HepG2 (cell line): ENCODE measurements around the gene LRBA. TPM values are rescaled to one million over a fixed set of nuclear protein-coding genes. Genes with fewer than 3 reads are reported as not detected.

Experiments used
- ATAC-seq: fragments of 200-7000 bp; cut with Tn5 transposase; 3 replicates; pipeline ENCODE4 v1.9.1; 2020; ENCODE audit warnings: mild to moderate bottlenecking, moderate library complexity
- BruUV-seq: library from RNA; stranded (reverse); fragments of 400-500 nt; replicated peaks from 2 replicates; lab custom pipeline; 2021; lab: Mats Ljungman, UMichigan
- CTCF ChIA-PET: fragments of 300-600 bp; formaldehyde crosslinking; extraction: SDS; loops from one replicate; lab custom pipeline; 2021; ENCODE audit warnings: low total read pairs, inconsistent platforms, low intra/inter-chr PET ratio; lab: Yijun Ruan, JAX
- POLR2A ChIA-PET: fragments of 350-600 bp; sonication (Branson Sonifier 250); formaldehyde crosslinking; loops from one replicate; lab custom pipeline; 2020; ENCODE audit warnings: antibody characterized with exemption, inconsistent platforms; lab: Yijun Ruan, JAX
- DNase-seq: peaks from one replicate; pipeline ENCODE4 v3.0.0-alpha.2; 2015; ENCODE audit warnings: low spot score
- FAIRE-seq: peaks from 3 replicates; lab custom pipeline; 2011; peaks lifted over from hg19 to GRCh38; lab: Jason Lieb, UNC
- H2AFZ ChIP-seq: one replicate; pipeline ENCODE4 v1.6.1; 2011; ENCODE audit warnings: low read length, inconsistent platforms
- H3K27ac ChIP-seq: fragments of 300-600 bp; 3 replicates; pipeline ENCODE4 v1.8.0; 2011; ENCODE audit warnings: mixed run types, mild to moderate bottlenecking, mixed read lengths, low read length, inconsistent platforms; ENCODE audit not compliant: insufficient read depth; ENCODE audit errors: extremely low read length
- H3K27me3 ChIP-seq, 2 experiments: fragments of 200-600 bp in 1 of 2; 2 replicates in 1 of 2; 3 replicates in 1 of 2; pipeline versions ENCODE4 v1.6.0 to v1.8.0; 2011; ENCODE audit warnings: low read length in 2 of 2, mild to moderate bottlenecking in 2 of 2, moderate library complexity in 2 of 2, inconsistent platforms in 1 of 2; ENCODE audit not compliant: insufficient read depth in 2 of 2, control insufficient read depth in 1 of 2
- H3K36me3 ChIP-seq, 2 experiments: fragments of 200-600 bp in 1 of 2; replicated peaks in 1 of 2; 2 replicates in 1 of 2; 3 replicates in 1 of 2; pipeline versions ENCODE4 v1.5.1 to v1.8.0; 2011; ENCODE audit warnings: low read length in 2 of 2, inconsistent platforms in 1 of 2; ENCODE audit not compliant: insufficient read depth in 2 of 2, control insufficient read depth in 1 of 2
- H3K4me1 ChIP-seq: 2 replicates; pipeline ENCODE4 v1.5.1; 2012; ENCODE audit warnings: low read length, inconsistent platforms; ENCODE audit not compliant: insufficient read depth
- H3K4me2 ChIP-seq: 2 replicates; pipeline ENCODE4 v1.6.0; 2011; ENCODE audit warnings: low read depth, low read length, inconsistent platforms
- H3K4me3 ChIP-seq, 3 experiments: fragments of 200-600 bp in 1 of 3; sonication (generic), shearing (Covaris generic) in 1 of 3; replicated peaks in 1 of 3; 2 replicates each; pipeline ENCODE4 v1.5.1; 2011 to 2016; ENCODE audit warnings: low read length in 3 of 3, inconsistent platforms in 2 of 3, low read depth in 2 of 3, mild to moderate bottlenecking in 2 of 3, control low read depth in 1 of 3, mixed read lengths in 1 of 3; ENCODE audit not compliant: insufficient read depth in 1 of 3
- H3K79me2 ChIP-seq: one replicate; pipeline ENCODE4 v1.6.1; 2011; ENCODE audit warnings: low read length, inconsistent platforms; ENCODE audit not compliant: insufficient read depth
- H3K9ac ChIP-seq: 2 replicates; pipeline ENCODE4 v1.6.0; 2011; ENCODE audit warnings: mild to moderate bottlenecking, low read depth, low read length, inconsistent platforms; ENCODE audit not compliant: insufficient read depth
- H3K9me3 ChIP-seq: 2 replicates; pipeline ENCODE4 v1.5.1; 2012; ENCODE audit warnings: mild to moderate bottlenecking, low read length
- H4K20me1 ChIP-seq: 2 replicates; pipeline ENCODE4 v1.6.0; 2011; ENCODE audit warnings: inconsistent platforms, mild to moderate bottlenecking, low read length, moderate library complexity; ENCODE audit not compliant: insufficient read depth
- BCL6 ChIP-seq: IDR thresholded peaks from 2 replicates; pipeline ENCODE4 v1.6.1; 2016; ENCODE audit warnings: missing genetic modification reagents, missing compliant biosample characterization
- CENPT ChIP-seq: sonication (generic); formaldehyde crosslinking; IDR thresholded peaks from 2 replicates; pipeline ENCODE4 v1.8.0; 2022; ENCODE audit warnings: low read depth, mild to moderate bottlenecking, moderate library complexity, missing genetic modification reagents
- CREM ChIP-seq, 2 experiments: sonication (generic) in 1 of 2; formaldehyde crosslinking in 1 of 2; IDR thresholded peaks; 2 replicates each; pipeline versions ENCODE4 v1.4.0 to v1.6.1; 2016 to 2020; ENCODE audit warnings: antibody characterized with exemption in 1 of 2, mild to moderate bottlenecking in 1 of 2, missing genetic modification reagents in 1 of 2
- EHMT2 ChIP-seq: fragments of 200-600 bp; sonication (generic); IDR thresholded peaks from 2 replicates; pipeline ENCODE4 v1.7.0; 2017; ENCODE audit warnings: antibody characterized with exemption, low read depth, low read length, borderline replicate concordance
- GLI4 ChIP-seq: sonication (generic); formaldehyde crosslinking; IDR thresholded peaks from 2 replicates; pipeline ENCODE4 v1.5.1; 2020; ENCODE audit warnings: missing genetic modification reagents, mild to moderate bottlenecking, moderate library complexity, borderline replicate concordance
- HIVEP1 ChIP-seq: sonication (generic); formaldehyde crosslinking; IDR thresholded peaks from 2 replicates; pipeline ENCODE4 v1.4.0; 2020; ENCODE audit warnings: mild to moderate bottlenecking, missing genetic modification reagents
- HNF4G ChIP-seq, 2 experiments: sonication (generic) in 1 of 2; formaldehyde crosslinking in 1 of 2; IDR thresholded peaks; 2 replicates each; pipeline versions ENCODE4 v1.4.0 to v1.6.1; 2011 to 2020; ENCODE audit warnings: borderline replicate concordance in 2 of 2, low read depth in 2 of 2, mild to moderate bottlenecking in 2 of 2, low read length in 1 of 2, missing genetic modification reagents in 1 of 2, moderate library complexity in 1 of 2
- HOXD1 ChIP-seq: sonication (generic); formaldehyde crosslinking; IDR thresholded peaks from 2 replicates; pipeline ENCODE4 v1.5.0; 2020; ENCODE audit warnings: missing genetic modification reagents
- KAT7 ChIP-seq: IDR thresholded peaks from 2 replicates; pipeline ENCODE4 v1.6.1; 2018; ENCODE audit warnings: borderline replicate concordance, missing compliant biosample characterization
- KDM4B ChIP-seq: sonication (generic); formaldehyde crosslinking; IDR thresholded peaks from 2 replicates; pipeline ENCODE4 v1.4.0; 2020; ENCODE audit warnings: missing genetic modification reagents
- MNT ChIP-seq: fragments of 450-650 bp; IDR thresholded peaks from 2 replicates; pipeline ENCODE4 v1.6.1; 2016
- PLSCR1 ChIP-seq: sonication (generic); formaldehyde crosslinking; IDR thresholded peaks from 2 replicates; pipeline ENCODE4 v1.5.0; 2020; ENCODE audit warnings: missing genetic modification reagents, mild to moderate bottlenecking, borderline replicate concordance
- POGZ ChIP-seq: sonication (generic); formaldehyde crosslinking; IDR thresholded peaks from 2 replicates; pipeline ENCODE4 v1.4.0; 2020; ENCODE audit warnings: mild to moderate bottlenecking, missing genetic modification reagents
- TCF12 ChIP-seq, 2 experiments: fragments of 450-650 bp in 1 of 2; sonication (generic) in 1 of 2; formaldehyde crosslinking in 1 of 2; IDR thresholded peaks; 2 replicates each; pipeline versions ENCODE4 v1.6.1 to v1.8.0; 2017 to 2022; ENCODE audit warnings: antibody characterized with exemption in 1 of 2, mild to moderate bottlenecking in 1 of 2, missing genetic modification reagents in 1 of 2, moderate library complexity in 1 of 2
- TFAP4 ChIP-seq: sonication (generic); IDR thresholded peaks from 2 replicates; pipeline ENCODE4 v1.6.1; 2016; ENCODE audit warnings: low read depth, borderline replicate concordance
- ZBTB34 ChIP-seq: sonication (generic); formaldehyde crosslinking; IDR thresholded peaks from 2 replicates; pipeline ENCODE4 v1.8.0; 2022; ENCODE audit warnings: mild to moderate bottlenecking, missing genetic modification reagents
- ZNF264 ChIP-seq: sonication (generic); formaldehyde crosslinking; IDR thresholded peaks from 2 replicates; pipeline ENCODE4 v1.4.0; 2020; ENCODE audit warnings: missing genetic modification reagents
- WGBS: methylation state at CpG from one replicate; pipeline ENCODE4 v1.1.6; 2017; ENCODE audit warnings: low lambda C conversion rate; 5-methylcytosine and 5-hydroxymethylcytosine counted together
- in situ Hi-C: cut with HindIII; loops from 2 replicates; pipeline ENCODE4 v1.10.0; 2017; ENCODE audit warnings: low pct_unique_long_range_greater_than_20kb; ENCODE audit not compliant: extremely low pct_ligation_motif_present
- intact Hi-C: fragments of 100-400 bp; cut with micrococcal nuclease; formaldehyde crosslinking; loops from one replicate; pipeline ENCODE4 v1.10.0; 2022; ENCODE audit not compliant: unreplicated experiment
- polyA plus RNA-seq, 8 experiments: library from polyadenylated mRNA; depleted of rRNA in 3 of 8; stranded (reverse) in 7 of 8; unstranded in 1 of 8; fragments of >200 nt; fragmentation: Illumina TruSeq in 4 of 8; extraction: Trizol in 4 of 8; gene quantifications; 2 replicates each; pipeline versions ENCODE4 v1.2.1 to v1.2.3, GENCODE V29; 2011 to 2016; ENCODE audit warnings: low read depth in 4 of 8, missing spikeins in 1 of 8, mixed read lengths in 1 of 8; ENCODE audit not compliant: insufficient read depth in 1 of 8
- total RNA-seq, 5 experiments: library from RNA; depleted of rRNA; stranded (reverse); fragments of >200 nt; fragmentation: Illumina TruSeq; extraction: Trizol; gene quantifications; 2 replicates each; pipeline ENCODE4 v1.2.3, GENCODE V29; 2016; ENCODE audit warnings: low read depth in 1 of 5

The LRBA gene
- total and polyA plus RNA-seq, 2 of the 13 experiments (the other 11 are each of a cell fraction or from before 2014, with no cell fraction given): 21.0 to 37.2 TPM

GRCh38 chr4:150256841-150257730 lies 758.0 kb downstream of the LRBA start:
- Histone ChIP-seq H3K9ac (peak overlapping the region; percentile 33), H3K36me3 (no peaks in the 10 kb centered on the region), H3K9me3 (no peaks in the 10 kb centered on the region), H3K4me2 (peak overlapping the region; percentile 92), H3K79me2 (no peaks in the 10 kb centered on the region), H3K27me3 (no peaks in the 10 kb centered on the region), H3K4me1 (peaks cover 49% of the 10 kb centered on the region), H4K20me1 (no peaks in the 10 kb centered on the region), H3K4me3 (peak overlapping the region; percentile 30 to 72 (median 48)), H2AFZ (no peak overlapping the region), H3K27ac (peak overlapping the region; percentile 55)
- POLR2A ChIA-PET: interaction anchor here (0.8 to 1.2 kb wide), 3 partner anchors 9 to 28 kb away, joined by 3 read pairs; no protein-coding TSS in a partner anchor
- intact Hi-C loops (loop anchor here (1.0 kb wide), 1 partner anchor 8 kb away; no protein-coding TSS in a partner anchor), in situ Hi-C loops (no loop called here)
- 8% methylated on average over 13 of the region's 25 CpGs for WGBS
- CTCF ChIA-PET: no interaction called here
- DNase-seq (peak; percentile 53), ATAC-seq (peak; percentile 83), FAIRE-seq (peak; percentile 74)
- no TSS peak for BruUV-seq
- TF ChIP-seq KDM4B (CRISPR knock-in tag) (no peak), HOXD1 (CRISPR knock-in tag) (0 out of 2 replicates have a peak, but pooled peaks have one; percentile 10), ZBTB34 (CRISPR knock-in tag) (no peak), CENPT (CRISPR knock-in tag) (no peak), BCL6 (CRISPR knock-in tag) (0 out of 2 replicates have a peak, but pooled peaks have one; percentile 57), POGZ (CRISPR knock-in tag) (peak; percentile 34; the same call in 1 of the 2 replicates), TCF12 (IDR thresholded peaks at IDR 0.05) (no peak), TCF12 (CRISPR knock-in tag; IDR thresholded peaks at IDR 0.05) (0 out of 2 replicates have a peak, but pooled peaks have one; percentile 34), HNF4G (IDR thresholded peaks at IDR 0.05; ENCODE audit: borderline replicate concordance, low read depth, low read length) (peak; percentile 69; the same call in 1 of the 2 replicates), HNF4G (CRISPR knock-in tag; IDR thresholded peaks at IDR 0.05; ENCODE audit: borderline replicate concordance, low read depth) (no peak), GLI4 (CRISPR knock-in tag) (no peak), HIVEP1 (no peak), EHMT2 (no peak), MNT (no peak), KAT7 (no peak), CREM (IDR thresholded peaks at IDR 0.05) (peak; percentile 13; the same call in 1 of the 2 replicates), CREM (CRISPR knock-in tag; IDR thresholded peaks at IDR 0.05) (no peak), PLSCR1 (CRISPR knock-in tag) (no peak), TFAP4 (no peak), ZNF264 (CRISPR knock-in tag) (no peak)
